Tibial artery (tissue), 4 donors: ENCODE data around the gene SAPCD2.
A peak's percentile ranks its signal among the peaks of the same experiment; 100 is the strongest.

Experiments
- DNase-seq, 2 donors: peaks; one replicate each; pipeline ENCODE4 v3.0.0-alpha.2; 2019
- H3K27ac ChIP-seq, 2 donors: fragments of 200-600 bp; sonication (generic) in 1 of 2; 1 replicate in 1 of 2; 2 replicates in 1 of 2; pipeline ENCODE4 v1.5.1; 2018 to 2019; ENCODE audit warnings: mild to moderate bottlenecking in 1 of 2
- H3K27me3 ChIP-seq, 2 donors: fragments of 200-600 bp; sonication (generic) in 1 of 2; one replicate each; pipeline versions ENCODE4 v1.5.1 to v1.6.0; 2016 to 2019
- H3K36me3 ChIP-seq, 3 donors: fragments of 200-600 bp; sonication (generic) in 2 of 3; one replicate each; pipeline ENCODE4 v1.5.1; 2016 to 2019; ENCODE audit warnings: mild to moderate bottlenecking in 2 of 3
- H3K4me1 ChIP-seq, 4 donors: fragments of 200-600 bp; sonication (generic) in 2 of 4; 1 replicate in 3 of 4; 2 replicates in 1 of 4; pipeline ENCODE4 v1.5.1; 2016 to 2019
- H3K4me3 ChIP-seq, 2 donors: fragments of 200-600 bp; sonication (generic) in 1 of 2; 1 replicate in 1 of 2; 2 replicates in 1 of 2; pipeline ENCODE4 v1.5.1; 2018 to 2019; ENCODE audit warnings: mild to moderate bottlenecking in 2 of 2
- H3K9me3 ChIP-seq, 3 donors: fragments of 200-600 bp; sonication (generic) in 1 of 3; one replicate each; pipeline ENCODE4 v1.5.1; 2016 to 2019
- CTCF ChIP-seq, 2 experiments: fragments of 200-600 bp in 1 of 2; fragments of 450-650 bp in 1 of 2; IDR thresholded peaks; one replicate each; pipeline ENCODE4 v1.5.1; 2017 to 2019; ENCODE audit warnings: antibody characterized with exemption in 2 of 2, mild to moderate bottlenecking in 1 of 2, moderate library complexity in 1 of 2
- intact Hi-C: fragments of 100-400 bp; cut with DNase I; formaldehyde crosslinking; loops from one replicate; pipeline ENCODE4 v1.15.0; 2023; ENCODE audit warnings: low total_unique reads

The SAPCD2 gene

GRCh38 chr9:137028263-137029057 lies 41.9 kb downstream of the SAPCD2 start:
- intact Hi-C loops: loop anchor here (5.0 kb wide), 2 partner anchors 76 to 186 kb away; partner anchors contain the start of genes AJM1 and LCN12
- Histone ChIP-seq H3K27me3 (no peaks in the 10 kb centered on the region), H3K9me3 (no peaks in the 10 kb centered on the region), H3K4me1 (peaks cover 0 to 38% (median 28%) of the 10 kb centered on the region in 4 donors), H3K36me3 (no peaks in the 10 kb centered on the region), H3K27ac (peak overlapping the region; percentile 46 to 73), H3K4me3 (peak overlapping the region; percentile 57 to 60)
- DNase-seq: peak; percentile 47 to 79
- peak; percentile 16 to 59 for TF ChIP-seq CTCF (IDR thresholded peaks at IDR 0.05)

- Histone ChIP-seq H3K4me1 (peaks cover 0 to 38% (median 28%) of the 10 kb centered on the region in 4 donors), H3K9me3 (no peaks in the 10 kb centered on the region), H3K27me3 (no peaks in the 10 kb centered on the region), H3K27ac (peak within 1 kb of the TSS; percentile 46 to 73), H3K4me3 (peak within 1 kb of the TSS; percentile 57 to 60), H3K36me3 (no peaks in the 10 kb centered on the region)
- DNase-seq: no peak
- intact Hi-C loops: loop anchor here (5.0 kb wide), 2 partner anchors 75 to 185 kb away; partner anchors contain the start of genes AJM1 and LCN12
- no peak for TF ChIP-seq CTCF (IDR thresholded peaks at IDR 0.05)
These were observed 42.7 kb downstream of the SAPCD2 start, which contains the start of gene ABCA2 for GRCh38 chr9:137027369-137028262. Gene ABCA2 (minus strand): TSS chr9:137028237. CDS start chr9:137028140, 97 bp downstream.

GRCh38 chr9:137026828-137027227 lies 43.5 kb downstream of the SAPCD2 start:
- H3K27me3 ChIP-seq: no peaks in the 10 kb centered on the region
- H3K27ac ChIP-seq: peak overlapping the region; percentile 31 to 72
- intact Hi-C loops: loop anchor here (5.0 kb wide), 2 partner anchors 75 to 185 kb away; partner anchors contain the start of genes AJM1 and LCN12
- peak overlapping the region; percentile 51 to 57 for H3K4me3 ChIP-seq
- TF ChIP-seq CTCF (IDR thresholded peaks at IDR 0.05): no peak
- peaks cover 0 to 38% (median 28%) of the 10 kb centered on the region in 4 donors for H3K4me1 ChIP-seq
- H3K36me3 ChIP-seq: no peaks in the 10 kb centered on the region
- DNase-seq: no peak
- no peaks in the 10 kb centered on the region for H3K9me3 ChIP-seq

- H3K27me3 ChIP-seq: no peaks in the 10 kb centered on the region
- H3K4me3 ChIP-seq: no peak overlapping the region
- peaks cover 0 to 38% (median 28%) of the 10 kb centered on the region in 4 donors for H3K4me1 ChIP-seq
- H3K36me3 ChIP-seq: peaks cover 0 to 2% (median 0%) of the 10 kb centered on the region in 3 donors
- DNase-seq: no peak
- intact Hi-C loops: loop anchor here (5.0 kb wide), 2 partner anchors 74 to 184 kb away; partner anchors contain the start of genes AJM1 and LCN12
- no peak overlapping the region for H3K27ac ChIP-seq
- TF ChIP-seq CTCF (IDR thresholded peaks at IDR 0.05): no peak
- no peaks in the 10 kb centered on the region for H3K9me3 ChIP-seq
These were observed 44.0 kb downstream of the SAPCD2 start for GRCh38 chr9:137026384-137026783.

GRCh38 chr9:137025517-137025966 lies 44.8 kb downstream of the SAPCD2 start:
- Histone ChIP-seq H3K9me3 (no peaks in the 10 kb centered on the region), H3K4me3 (no peak overlapping the region), H3K27me3 (no peaks in the 10 kb centered on the region), H3K36me3 (peaks cover 0 to 11% (median 0%) of the 10 kb centered on the region in 3 donors), H3K27ac (no peak overlapping the region), H3K4me1 (peaks cover 0 to 38% (median 28%) of the 10 kb centered on the region in 4 donors)
- no peak for TF ChIP-seq CTCF (IDR thresholded peaks at IDR 0.05)
- intact Hi-C loops: loop anchor here (5.0 kb wide), 2 partner anchors 73 to 183 kb away; partner anchors contain the start of genes AJM1 and LCN12
- DNase-seq: no peak
